Measurements from ENCODE around the gene DDX1. TPM values are rescaled to one million over a fixed set of nuclear protein-coding genes. Genes with fewer than 3 reads are reported as not detected.

DDX1 gene
- total and polyA plus RNA-seq, 2 of the 4 experiments (the other 2 are of a cell fraction): 73.6 to 74.9 TPM

DNA sequence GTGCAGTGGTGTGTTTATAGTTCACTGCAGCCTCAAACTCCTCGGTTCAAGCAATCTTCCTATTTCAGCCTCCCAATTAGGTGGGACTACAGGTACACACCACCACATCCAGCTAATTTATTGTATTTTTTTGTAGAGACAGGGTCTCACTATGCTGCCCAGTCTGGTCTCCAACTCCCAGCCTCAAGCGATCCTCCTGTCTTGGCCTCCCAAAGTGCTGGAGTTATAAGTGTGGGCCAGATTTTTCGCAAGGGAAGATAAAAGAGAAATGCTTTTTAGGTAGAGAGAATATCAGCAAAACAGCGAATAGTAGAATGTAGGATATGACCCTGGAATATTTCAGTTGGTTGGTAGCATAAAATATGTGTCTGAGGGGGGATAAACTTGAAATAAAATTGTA, 4.3 kb downstream of the DDX1 start:
- Histone ChIP-seq H3K79me1 (ENCODE audit: low read depth in 1 of 2, low read length in 2 of 2) (peaks cover 14 to 26% of the 10 kb centered on the region in 2 experiments), H3K56ac (ENCODE audit: extremely low read depth, insufficient read depth, low read length) (no peak overlapping the region), H2AFZ (replicated peaks; ENCODE audit: low read length, poor library complexity) (no peak overlapping the region), H3K4me3 (ENCODE audit: insufficient read depth, low read depth, low read length) (no peak overlapping the region), H3K4me1 (ENCODE audit: control insufficient read depth, insufficient read depth, low read length) (no peaks in the 10 kb centered on the region), H3K18ac (ENCODE audit: low read depth, low read length) (no peak overlapping the region), H3K27ac (ENCODE audit: insufficient read depth, low read length) (no peak overlapping the region), H2BK5ac (ENCODE audit: low read depth, low read length, poor library complexity, severe bottlenecking) (no peak overlapping the region), H3K9me3 (ENCODE audit: control insufficient read depth, insufficient read depth, low read length) (no peaks in the 10 kb centered on the region), H2AK9ac (replicated peaks; ENCODE audit: low read depth, low read length, poor library complexity) (no peak overlapping the region), H3K9ac (ENCODE audit: low read depth, low read length) (no peak overlapping the region), H3K27me3 (ENCODE audit: control insufficient read depth, insufficient read depth, low read length) (no peaks in the 10 kb centered on the region), H4K8ac (ENCODE audit: low read depth in 2 of 2, low read length in 2 of 2) (no peak overlapping the region), H3K9me1 (ENCODE audit: insufficient read depth, low read length) (peaks cover 5% of the 10 kb centered on the region; the same call in 1 of the 2 replicates), H2AK5ac (ENCODE audit: low read depth, low read length) (no peak overlapping the region), H3K14ac (replicated peaks; ENCODE audit: low read depth, low read length) (no peak overlapping the region), H3K4ac (ENCODE audit: low read depth, low read length) (no peak overlapping the region), H4K91ac (ENCODE audit: insufficient read depth, low read depth, low read length) (no peak overlapping the region), H3K36me3 (ENCODE audit: control insufficient read depth, insufficient read depth, low read length) (peaks cover 25% of the 10 kb centered on the region), H2BK15ac (ENCODE audit: low read depth, low read length) (no peak overlapping the region), H2BK120ac (ENCODE audit: low read depth, low read length) (no peak overlapping the region), H4K20me1 (ENCODE audit: insufficient read depth, low read length) (peaks cover 15% of the 10 kb centered on the region; the same call in 1 of the 2 replicates), H3K23ac (ENCODE audit: low read depth, low read length) (no peak overlapping the region), H2BK20ac (ENCODE audit: low read depth, low read length) (no peak overlapping the region), H4K5ac (ENCODE audit: low read depth, low read length) (no peak overlapping the region), H3K4me2 (ENCODE audit: low read depth, low read length) (no peak overlapping the region)
- DNase-seq: no peak
- POLR2A ChIA-PET (ENCODE audit: unreplicated experiment): interaction anchor here (0.6 kb wide), 1 partner anchor 19 kb away, joined by 4 read pairs; no protein-coding TSS in a partner anchor
- dilution Hi-C loops (cut with HindIII; ENCODE audit: low sequenced_read_pairs, unreplicated experiment): no loop called here
- in situ Hi-C loops (cut with MboI; ENCODE audit: low sequenced_read_pairs): loop anchor here (25.0 kb wide), 2 partner anchors 559 to 1084 kb away; no protein-coding TSS in a partner anchor
- no peak for ATAC-seq (ENCODE audit: low read depth)
- BruUV-seq (replicated peaks): no TSS peak
- TF ChIP-seq RCOR1 (IDR thresholded peaks at IDR 0.05; ENCODE audit: insufficient replicate concordance, low read length) (no peak), NFE2L2 (IDR thresholded peaks at IDR 0.05; ENCODE audit: low read depth, low read length) (no peak)
- WGBS, 2 experiments (ENCODE audit: extremely low coverage in 2 of 2, insufficient read length in 1 of 2): 100% methylated on average over 2 of the region's 4 CpGs; no CpG with 5 or more reads in 1 of the 2 experiments
- intact Hi-C loops (cut with micrococcal nuclease): loop anchor here (2.0 kb wide), 1 partner anchor 31 kb away; no protein-coding TSS in a partner anchor
- CTCF ChIA-PET: no interaction called here

Measured in IMR-90 (cell line).